Measurements from ENCODE around the gene LUZP1.

GRCh38 chr1:23210963-23211362 is 42.3 kb upstream of the LUZP1 start:
- TF ChIP-seq CTCF (IDR thresholded peaks at IDR 0.05; ENCODE audit: insufficient read depth, low read depth, low read length) (no peak), EZH2 (IDR thresholded peaks at IDR 0.05; ENCODE audit: insufficient read depth, low read length) (no peak)
